Stimulated activated CD8-positive, alpha-beta memory T cell treated with anti-CD3 and anti-CD28 coated beads, Interleukin-4, amount 100 ng/mL, for 4 hours (primary cell): ENCODE data around the gene RPL38.
"Not testable (repeated sequence)": the region's sequence is repeated elsewhere in the genome, so short reads cannot be mapped to it uniquely, and the experiment has no call there.

Source experiments
- DNase-seq, 2 donors: peaks; one replicate each; pipeline ENCODE4 v3.0.0-alpha.2; 2020; ENCODE audit warnings: low read depth in 2 of 2, low spot score in 1 of 2

RPL38 gene

DNA sequence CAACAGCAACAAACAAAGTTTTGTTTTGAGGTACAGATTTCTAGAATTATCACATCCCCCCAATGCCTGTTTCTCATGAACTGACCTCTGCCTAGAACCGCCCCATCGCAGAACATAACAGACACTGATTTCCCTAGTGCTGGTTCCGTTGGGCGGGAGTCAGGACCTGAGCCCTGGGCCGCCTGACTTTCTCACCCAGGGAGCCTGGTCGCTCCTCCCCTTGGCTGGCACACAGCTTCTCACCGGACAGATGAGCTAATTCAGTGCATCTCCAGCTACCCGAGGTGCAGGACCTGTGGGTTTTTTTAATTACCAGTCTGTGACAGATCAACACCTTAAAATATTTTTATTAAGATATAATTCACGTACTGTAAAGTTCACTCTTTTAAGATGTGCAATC is 20.1 kb upstream of the RPL38 start:
- no peak for DNase-seq

DNA sequence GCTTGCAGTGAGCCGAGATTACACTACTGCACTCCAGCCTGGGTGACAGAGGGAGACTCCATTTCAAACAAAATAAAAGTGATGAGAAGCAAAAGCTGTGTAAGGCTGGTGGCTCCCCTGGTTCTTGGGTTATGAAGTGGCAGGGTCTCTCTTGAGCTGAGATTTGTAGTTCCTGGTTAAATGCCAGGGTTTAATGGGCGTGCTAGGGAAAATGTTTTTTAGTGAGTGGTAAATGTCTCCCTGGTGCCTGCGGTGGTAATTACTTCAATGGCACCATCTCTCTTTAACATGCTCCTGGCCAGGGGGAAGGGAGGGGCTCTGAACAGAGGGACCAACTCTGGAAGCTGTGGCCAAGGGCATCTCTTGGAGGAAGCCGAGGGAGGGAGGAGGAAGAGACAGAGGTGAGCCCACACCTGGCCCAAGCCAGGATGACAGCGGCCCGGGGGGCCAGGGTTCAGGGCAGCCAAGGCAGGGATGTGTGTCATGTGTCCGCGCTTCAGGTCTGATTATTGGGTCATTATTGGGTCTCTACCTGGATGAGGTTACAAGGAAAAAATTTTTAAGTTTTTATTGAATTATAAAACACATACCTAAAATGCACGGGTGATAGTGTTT is 17.8 kb upstream of the RPL38 start:
- no peak for DNase-seq

DNA sequence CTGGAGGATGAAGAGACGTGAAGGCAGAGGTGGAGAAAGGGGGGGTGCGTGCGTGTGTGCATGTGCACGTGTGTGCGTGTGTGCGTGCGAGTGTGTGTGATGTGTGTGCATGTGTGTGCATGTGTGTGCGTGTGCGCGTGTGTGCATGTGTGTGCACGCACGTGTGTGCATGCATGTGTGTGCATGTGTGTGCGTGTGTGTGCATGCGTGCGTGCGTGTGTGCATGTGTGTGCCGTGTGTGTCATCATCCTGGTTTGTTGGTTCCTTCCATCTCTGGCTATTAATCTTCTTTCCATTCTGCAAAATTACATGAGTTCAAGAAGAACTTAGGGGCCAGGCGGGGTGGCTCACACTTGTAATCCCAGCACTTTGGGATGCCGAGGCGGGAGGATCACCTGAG is 17.0 kb upstream of the RPL38 start:
- DNase-seq = no peak

DNA sequence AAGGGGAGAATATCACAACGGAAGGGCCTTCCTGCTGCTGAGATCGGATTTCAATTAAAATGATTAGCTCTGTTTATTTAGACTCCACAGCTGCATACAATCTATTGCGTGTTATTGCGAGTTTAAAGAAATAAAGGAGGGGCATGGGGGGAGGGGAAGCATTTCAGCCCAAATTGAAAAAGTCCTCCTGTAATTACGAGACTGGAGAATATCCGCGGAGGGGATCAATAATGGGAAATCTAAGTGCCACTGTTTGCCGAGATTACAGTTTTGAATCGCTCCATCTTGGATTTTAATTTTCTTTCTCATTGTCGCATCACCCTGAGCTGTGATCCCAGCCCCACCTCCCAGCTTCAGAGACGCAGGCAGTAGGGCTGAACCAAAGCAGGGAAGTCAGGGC is 15.7 kb upstream of the RPL38 start:
- no peak for DNase-seq

DNA sequence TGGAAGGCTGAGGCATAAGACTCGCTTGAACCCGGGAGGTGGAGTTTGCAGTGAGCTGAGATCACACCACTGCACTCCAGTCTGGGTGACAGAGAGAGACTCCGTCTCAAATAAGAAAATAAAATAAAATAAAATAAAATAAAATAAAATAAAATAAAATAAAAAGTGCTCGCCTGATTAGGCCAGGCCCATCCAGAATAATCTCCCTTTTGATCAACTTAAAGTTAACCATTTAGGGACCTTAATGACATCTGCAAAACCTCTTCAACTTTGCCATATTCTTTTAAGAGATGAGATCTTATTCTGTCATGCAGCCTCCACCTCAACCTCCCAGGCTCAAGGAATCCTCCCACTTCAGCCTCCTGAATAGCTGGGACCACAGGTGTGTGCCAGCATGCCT is 14.8 kb upstream of the RPL38 start:
- not testable (repeated sequence) for DNase-seq

DNA sequence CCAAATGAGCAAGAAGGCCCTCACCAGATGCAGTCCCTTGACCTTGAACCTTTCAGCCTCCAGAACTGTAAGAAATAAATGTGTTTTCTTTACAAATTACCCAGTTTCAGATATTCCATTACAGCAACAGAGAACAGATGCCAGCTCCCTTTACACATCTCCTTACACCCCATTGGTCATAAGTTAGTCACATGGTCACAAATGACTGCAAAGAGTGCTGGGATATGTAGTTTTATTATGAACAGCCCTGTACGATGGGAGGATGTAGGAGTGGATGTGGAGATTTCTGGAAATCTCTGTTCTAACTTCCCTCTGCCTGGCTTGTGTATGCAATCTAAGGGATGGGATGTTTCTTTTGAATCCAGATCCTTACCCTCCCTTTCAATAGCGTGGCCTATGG is 13.3 kb upstream of the RPL38 start:
- no peak for DNase-seq

DNA sequence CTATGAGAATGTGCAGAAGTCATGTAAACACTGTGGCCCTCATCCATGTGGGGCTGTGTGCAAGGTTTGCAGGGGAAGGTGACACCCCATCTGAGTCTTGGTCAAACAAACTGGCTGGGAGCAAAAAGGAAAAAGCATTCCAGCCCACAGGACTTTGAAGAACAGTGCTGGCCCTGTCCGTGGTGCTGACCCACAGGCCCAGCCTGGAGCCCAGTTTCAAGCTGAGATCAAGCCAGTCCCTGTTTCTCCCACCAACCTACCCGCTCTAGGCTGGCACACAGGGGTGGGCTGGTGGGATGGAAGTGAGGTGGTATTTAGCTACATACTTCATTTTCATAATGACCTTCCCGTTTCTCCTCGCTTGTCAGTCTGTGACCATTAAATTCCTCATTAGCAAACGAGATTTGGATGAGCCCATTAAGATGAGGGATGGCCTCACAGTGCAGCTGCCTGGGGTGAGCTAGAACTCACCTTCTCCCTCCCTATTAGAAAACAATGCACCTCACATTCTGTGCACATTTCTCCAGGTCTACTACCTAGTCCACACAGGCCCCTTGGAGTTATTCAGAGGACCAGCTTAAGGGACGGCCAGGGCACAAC is 12.6 kb upstream of the RPL38 start:
- no peak for DNase-seq

DNA sequence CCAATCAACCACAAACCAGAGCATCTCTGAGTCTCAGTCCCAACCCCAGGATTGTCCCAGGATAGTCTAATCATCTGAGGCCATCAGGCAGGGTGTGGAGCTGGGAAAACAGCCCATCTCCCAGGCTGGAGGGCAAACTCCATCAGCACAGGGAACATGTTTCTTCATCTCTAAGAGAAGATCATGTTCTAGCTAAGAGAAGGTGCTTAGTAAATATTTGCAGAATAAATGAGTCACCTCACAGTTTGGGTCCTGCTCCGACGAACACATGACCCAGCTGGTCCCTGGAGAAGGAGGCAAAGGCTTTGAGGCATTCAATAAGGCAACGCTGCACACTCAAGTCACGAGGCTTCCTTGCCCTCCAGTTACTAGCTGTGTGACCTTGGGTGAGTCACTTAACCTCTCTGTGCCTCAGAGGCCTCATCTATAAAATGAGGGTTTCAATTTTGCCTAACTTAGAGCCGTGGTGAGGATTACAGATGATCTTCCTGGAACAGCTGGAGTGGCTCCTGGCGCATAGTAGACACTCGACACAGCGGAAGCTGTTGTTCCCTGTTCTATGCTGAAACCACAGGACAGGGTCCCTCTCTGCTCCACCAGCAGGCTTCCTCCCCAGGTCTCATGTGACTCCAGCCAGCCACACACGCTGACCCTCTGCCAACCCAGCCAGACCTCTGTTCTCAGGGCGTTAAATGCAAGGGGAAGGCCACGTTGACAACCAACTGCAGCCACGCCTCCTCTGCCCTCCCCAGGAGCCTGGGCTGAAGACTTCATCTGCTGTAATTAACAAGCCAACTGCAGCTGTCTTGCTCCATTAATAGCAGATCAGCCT is 10.3 kb upstream of the RPL38 start:
- DNase-seq = no peak

DNA sequence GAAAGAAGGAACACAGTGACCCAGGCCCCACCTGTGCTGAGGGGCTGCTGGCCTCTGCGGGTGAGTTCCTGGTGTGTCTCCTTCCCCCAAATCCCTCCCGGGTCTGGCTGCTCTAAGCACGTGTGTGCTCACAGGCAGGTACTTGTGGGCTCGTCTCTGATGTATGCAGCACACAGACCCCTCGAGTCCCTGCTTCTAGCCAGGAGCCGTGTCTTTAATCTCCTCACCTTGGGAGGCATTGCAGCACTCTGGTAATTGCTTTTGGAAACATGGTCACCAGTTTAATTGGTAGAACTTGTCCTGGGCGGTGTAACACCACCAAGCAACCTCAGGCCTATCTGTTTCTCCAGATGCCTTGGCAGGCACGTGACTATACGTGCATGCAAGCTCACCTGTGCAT is 8.8 kb upstream of the RPL38 start:
- DNase-seq = no peak

DNA sequence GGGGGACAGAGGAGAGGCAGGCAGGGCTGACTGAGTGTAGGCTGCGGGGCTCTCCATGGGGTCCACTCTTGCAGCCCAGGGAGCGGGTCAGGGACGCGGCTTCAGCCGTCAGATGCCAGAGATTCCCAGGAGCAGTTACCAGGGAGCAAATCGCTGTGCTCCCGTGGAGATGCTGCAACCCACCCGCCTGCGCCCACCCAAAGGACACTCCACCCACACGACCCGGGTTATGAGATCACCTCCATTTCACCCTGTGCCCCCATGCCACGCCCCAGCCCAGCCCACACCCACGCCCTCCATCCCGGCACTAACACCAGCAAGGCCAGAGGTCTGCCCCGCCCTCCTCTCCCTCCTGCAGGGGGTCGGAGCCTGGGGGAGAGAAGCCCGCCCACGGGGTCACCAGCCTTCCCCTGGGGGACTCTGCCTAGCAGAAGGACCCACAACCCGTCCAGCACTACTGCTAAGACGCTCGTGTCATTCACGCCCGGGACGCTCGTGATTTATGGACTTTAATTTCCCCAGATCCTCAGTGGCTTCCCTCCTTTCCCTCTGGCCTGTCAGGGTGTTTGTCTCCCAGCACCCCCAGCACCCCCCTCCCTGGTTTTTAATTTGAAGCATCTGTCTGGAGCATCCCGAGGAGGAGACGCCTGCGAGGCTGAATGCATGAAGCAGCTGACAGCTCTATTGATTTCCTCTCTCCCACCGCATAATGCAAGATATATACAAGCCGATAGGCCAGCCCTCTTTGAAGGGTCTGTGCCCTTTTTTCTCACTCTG is 6.7 kb upstream of the RPL38 start:
- DNase-seq = no peak

DNA sequence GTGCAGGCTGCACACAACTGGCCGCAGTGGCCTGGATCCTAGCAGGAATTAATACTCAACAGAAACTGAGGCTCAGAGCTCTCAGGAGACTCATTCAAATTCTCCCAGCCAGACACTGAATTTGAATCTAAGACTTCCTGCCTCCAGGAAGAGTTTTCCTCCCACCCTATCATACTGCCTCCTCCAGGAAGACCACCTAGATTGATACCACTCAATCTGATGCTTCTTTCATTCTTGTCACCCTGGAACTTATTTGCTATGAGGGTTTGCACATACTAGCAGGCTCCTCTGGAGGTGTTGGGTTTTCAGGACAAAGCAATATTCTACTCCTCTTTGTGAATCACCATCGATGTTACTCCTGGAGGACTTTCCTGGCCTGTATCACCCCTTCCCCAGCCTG is 5.7 kb upstream of the RPL38 start:
- no peak for DNase-seq

DNA sequence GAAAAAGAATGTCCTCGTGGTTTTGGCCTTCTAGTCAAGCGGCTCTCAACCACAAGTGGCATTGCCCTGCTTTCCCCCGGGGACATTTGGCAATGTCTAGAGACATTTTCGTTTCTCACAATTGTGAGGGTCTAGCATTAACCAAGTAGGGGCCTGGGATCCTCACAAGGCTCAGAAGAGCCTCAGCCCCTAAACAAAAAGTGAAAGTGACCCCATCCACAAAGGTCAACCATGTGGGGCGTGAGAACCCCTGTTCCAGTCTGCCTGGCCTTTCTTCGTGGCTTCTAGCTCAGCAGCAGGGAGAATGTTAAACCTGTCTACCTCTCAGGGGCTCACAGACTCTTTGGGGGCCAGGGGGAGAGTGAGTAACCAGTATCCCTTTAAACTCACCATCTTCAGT is 4.8 kb upstream of the RPL38 start:
- DNase-seq = no peak

DNA sequence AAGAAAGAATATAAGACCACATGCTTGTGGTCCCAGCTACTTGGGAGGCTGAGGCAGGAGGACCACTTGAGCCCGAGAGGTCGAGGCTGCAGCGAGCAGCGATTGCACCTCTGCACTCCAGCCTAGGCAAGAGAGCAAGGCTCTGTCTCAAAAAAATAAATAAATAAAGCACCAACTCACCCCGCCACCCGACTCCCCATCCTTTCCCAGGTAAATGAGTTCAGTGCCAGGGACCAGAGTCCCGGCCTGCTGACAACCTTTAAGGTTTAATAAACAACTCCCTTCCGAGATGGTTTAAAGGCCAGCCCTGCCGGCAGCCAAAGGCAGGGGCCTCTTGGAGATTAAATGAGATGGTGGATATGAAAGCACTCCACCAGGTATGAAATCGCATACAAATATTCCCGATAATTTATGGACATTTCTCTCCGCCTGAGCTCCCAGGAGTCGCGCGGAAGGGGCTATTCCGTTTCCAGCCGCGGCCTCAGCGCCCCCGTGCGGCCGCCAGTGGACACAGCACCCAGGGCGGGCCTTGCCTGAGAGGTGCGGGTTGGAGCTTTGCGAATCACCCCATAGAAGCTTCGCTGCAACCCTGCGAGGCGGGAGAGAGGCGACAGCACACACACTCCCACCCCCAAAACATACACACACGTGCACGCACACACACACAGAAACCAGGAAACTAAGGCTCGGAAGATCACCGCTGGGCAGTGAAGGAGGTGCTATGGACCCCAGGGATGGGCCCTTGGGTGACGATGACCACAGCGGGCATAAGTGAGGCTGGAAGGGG is 4.0 kb upstream of the RPL38 start:
- no peak for DNase-seq

DNA sequence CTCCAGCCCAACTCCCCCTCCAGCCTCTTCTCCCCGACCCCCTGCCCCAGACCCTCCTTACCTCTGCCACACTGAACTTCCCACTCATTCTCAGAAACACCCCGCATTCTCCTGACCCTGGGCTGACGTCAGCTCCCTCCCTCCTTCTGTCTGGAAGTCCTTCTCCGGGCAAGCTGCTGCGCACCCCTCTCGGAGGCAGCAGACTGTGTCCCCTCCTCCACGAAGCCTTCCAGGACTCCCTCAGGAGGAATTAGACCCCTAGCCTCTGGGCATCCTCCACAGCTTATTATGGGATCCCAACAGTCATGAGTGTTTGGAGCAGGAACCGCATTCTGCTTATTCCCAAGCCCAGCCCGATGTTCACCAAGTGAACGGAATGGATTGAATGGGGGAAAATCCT is 3.4 kb upstream of the RPL38 start:
- DNase-seq = no peak

DNA sequence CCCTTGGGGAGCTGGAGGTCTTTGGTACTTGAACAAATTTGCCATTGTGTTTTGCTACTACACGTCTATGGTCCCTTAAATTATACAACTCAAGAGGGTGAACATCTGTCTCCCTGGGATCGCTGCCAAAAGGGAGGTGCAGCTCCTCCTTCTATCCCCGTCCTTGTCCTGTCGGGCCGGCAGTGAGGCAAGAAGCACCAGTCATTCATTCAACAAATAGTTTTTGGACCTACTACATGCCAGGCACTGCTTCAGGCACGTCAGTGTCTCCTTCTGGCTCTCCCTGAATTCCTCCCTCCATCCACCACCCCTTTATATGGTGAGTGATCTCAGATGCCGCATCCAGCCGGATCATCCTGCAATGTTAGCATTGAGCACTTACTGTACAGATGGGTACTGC is 2.2 kb upstream of the RPL38 start:
- no peak for DNase-seq

DNA sequence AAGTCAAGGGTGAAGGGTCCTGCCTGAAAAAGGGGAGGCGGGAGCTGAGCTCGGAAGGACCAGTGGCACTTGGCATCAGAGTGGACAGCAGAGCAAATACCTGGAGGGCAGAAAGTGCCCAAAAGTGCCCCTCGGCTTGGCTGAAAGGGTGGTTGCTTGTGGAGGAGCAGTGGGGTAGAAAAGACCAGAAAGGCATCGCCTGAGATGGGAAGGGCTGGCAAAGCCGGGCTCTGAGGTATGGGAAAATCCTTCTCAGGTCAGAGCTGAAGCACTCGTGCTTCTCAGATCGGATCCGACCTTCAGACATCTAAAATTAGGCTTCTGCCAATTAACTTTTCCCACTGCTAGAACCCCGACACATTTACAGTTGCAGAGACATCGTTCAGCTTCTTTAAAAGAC is 1.5 kb upstream of the RPL38 start:
- DNase-seq = no peak

DNA sequence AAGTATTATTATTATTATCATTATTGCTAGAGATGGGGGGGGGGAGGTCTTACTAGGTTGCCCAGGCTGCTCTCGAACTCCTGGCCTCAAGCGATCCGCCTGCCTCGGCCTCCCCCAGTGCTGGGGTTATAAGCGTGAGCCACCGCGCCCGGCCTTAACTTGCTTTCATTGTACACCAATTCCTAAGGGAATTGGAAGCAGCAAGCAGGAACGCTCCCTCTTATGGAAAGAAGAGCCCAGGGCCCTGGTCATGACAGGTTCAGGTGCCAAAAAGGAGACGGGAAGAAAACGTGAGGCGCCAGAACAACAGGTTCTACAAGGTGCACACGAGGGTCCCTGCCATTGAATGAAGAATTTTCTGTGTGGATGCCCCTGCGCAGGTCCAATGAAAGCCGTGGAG is 540 bp upstream of the RPL38 start:
- no peak for DNase-seq

DNA sequence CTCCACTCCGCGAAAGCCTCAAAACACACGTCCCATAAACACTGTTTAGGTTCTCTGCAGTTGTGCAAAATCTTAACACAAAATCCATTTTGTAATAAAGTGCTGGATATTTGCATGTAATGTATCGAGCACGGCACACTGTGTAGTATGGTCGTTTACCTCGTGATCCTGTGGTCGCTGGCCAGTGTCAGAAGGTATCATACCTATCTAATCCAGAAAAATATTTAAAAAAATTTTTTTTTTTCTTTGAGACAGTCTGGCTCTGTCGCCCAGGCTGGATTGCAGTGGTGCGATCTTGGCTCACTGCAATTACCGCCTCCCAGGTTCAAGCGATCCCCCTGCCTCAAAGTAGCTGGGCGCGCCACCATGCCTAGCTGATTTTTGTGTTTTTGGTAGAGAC is 996 bp downstream of the RPL38 start:
- no peak for DNase-seq

DNA sequence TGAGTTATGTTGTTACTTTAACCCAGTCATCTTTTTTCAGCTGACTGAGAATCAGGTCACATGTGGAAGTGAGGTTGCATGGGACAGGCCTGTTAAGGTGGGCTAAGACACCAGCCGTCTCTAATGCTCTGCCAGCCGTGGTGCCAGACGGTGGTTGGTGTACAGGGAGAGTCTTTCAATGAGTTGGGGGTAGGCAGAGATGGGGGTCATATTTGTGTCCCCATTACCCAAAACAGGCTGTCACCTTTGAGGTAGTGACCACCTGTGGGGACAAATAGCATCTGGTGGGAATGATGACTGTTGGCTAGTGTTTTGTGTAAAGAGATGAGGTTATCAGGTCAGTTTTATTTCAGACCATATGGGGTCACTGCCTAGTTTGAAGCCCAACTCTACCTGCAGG is 1.8 kb downstream of the RPL38 start:
- DNase-seq = no peak

DNA sequence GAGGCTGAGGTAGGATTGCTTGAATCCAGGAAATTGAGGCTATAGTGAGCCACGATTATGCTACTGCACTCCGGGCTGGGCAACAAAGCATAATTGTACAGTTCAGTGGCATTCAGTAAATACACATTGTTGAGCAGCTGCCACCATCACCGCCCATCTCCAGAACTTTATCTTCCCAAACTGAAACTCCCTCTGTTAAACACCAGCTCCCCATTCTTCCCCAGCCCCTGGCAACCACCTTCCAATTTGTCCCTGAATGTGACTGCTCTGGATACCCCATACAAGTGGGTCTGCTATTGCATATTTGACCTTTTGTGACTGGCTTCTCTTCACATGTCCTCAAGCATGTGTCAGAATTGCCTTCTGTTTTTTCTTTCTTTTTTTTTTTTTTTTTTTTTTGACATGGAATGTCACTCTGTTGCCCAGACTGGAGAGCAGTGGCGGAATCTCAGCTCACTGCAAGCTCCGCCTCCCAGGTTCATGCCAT is 2.9 kb downstream of the RPL38 start:
- no peak for DNase-seq
